Osteoblast (primary cell): ENCODE measurements around the gene CMTM8. TPM values are rescaled to one million over a fixed set of nuclear protein-coding genes. Genes with fewer than 3 reads are reported as not detected.

Source experiments
- DNase-seq: peaks from one replicate; pipeline ENCODE4 v3.0.0; 2011; ENCODE audit warnings: low spot score, mixed read lengths; ENCODE audit not compliant: insufficient read length; ENCODE audit errors: missing footprints
- H2AFZ ChIP-seq: 2 replicates; pipeline ENCODE4 v1.6.0; 2011; ENCODE audit warnings: mild to moderate bottlenecking, low read length
- H3K27ac ChIP-seq: 2 replicates; pipeline ENCODE4 v1.5.1; 2011; ENCODE audit warnings: mild to moderate bottlenecking, low read depth, low read length, moderate library complexity
- H3K27me3 ChIP-seq: 2 replicates; pipeline ENCODE4 v1.6.0; 2012; ENCODE audit warnings: mild to moderate bottlenecking, control low read depth, inconsistent platforms, low read length, moderate library complexity; ENCODE audit not compliant: insufficient read depth
- H3K36me3 ChIP-seq: 2 replicates; pipeline ENCODE4 v1.5.1; 2011; ENCODE audit warnings: mild to moderate bottlenecking, low read length, control low read depth, moderate library complexity; ENCODE audit not compliant: insufficient read depth
- H3K4me1 ChIP-seq: 2 replicates; pipeline ENCODE4 v1.5.1; 2011; ENCODE audit warnings: mild to moderate bottlenecking, low read length, control low read depth, moderate library complexity; ENCODE audit not compliant: insufficient read depth
- H3K4me2 ChIP-seq: 2 replicates; pipeline ENCODE4 v1.6.0; 2011; ENCODE audit warnings: mild to moderate bottlenecking, low read length; ENCODE audit not compliant: insufficient read depth
- H3K4me3 ChIP-seq: fragments of 200-600 bp; sonication (generic); 3 replicates; pipeline ENCODE4 v1.5.1; 2012; ENCODE audit warnings: mild to moderate bottlenecking, low read length, inconsistent platforms; ENCODE audit not compliant: insufficient read depth
- H3K79me2 ChIP-seq: 2 replicates; pipeline ENCODE4 v1.6.0; 2012; ENCODE audit warnings: mild to moderate bottlenecking, low read length, control low read depth, inconsistent platforms; ENCODE audit not compliant: insufficient read depth
- H3K9me3 ChIP-seq: 2 replicates; pipeline ENCODE4 v1.5.1; 2011; ENCODE audit warnings: low read depth, low read length, control low read depth
- H4K20me1 ChIP-seq: 2 replicates; pipeline ENCODE4 v1.6.0; 2012; ENCODE audit warnings: mild to moderate bottlenecking, low read length, control low read depth; ENCODE audit not compliant: insufficient read depth
- total RNA-seq: library from RNA; depleted of rRNA; stranded (reverse); fragments of >200 nt; gene quantifications from 2 replicates; pipeline ENCODE4 v1.2.3, GENCODE V29; 2012
- TF ChIP-seq, protein P1 (sequence below): IDR thresholded peaks from 2 replicates; pipeline ENCODE4 v1.5.1; 2011; ENCODE audit warnings: mild to moderate bottlenecking, low read depth, low read length, moderate library complexity; ENCODE audit errors: extremely low read depth

The CMTM8 gene
- total RNA-seq, 1 donor: 1.4 TPM

DNA sequence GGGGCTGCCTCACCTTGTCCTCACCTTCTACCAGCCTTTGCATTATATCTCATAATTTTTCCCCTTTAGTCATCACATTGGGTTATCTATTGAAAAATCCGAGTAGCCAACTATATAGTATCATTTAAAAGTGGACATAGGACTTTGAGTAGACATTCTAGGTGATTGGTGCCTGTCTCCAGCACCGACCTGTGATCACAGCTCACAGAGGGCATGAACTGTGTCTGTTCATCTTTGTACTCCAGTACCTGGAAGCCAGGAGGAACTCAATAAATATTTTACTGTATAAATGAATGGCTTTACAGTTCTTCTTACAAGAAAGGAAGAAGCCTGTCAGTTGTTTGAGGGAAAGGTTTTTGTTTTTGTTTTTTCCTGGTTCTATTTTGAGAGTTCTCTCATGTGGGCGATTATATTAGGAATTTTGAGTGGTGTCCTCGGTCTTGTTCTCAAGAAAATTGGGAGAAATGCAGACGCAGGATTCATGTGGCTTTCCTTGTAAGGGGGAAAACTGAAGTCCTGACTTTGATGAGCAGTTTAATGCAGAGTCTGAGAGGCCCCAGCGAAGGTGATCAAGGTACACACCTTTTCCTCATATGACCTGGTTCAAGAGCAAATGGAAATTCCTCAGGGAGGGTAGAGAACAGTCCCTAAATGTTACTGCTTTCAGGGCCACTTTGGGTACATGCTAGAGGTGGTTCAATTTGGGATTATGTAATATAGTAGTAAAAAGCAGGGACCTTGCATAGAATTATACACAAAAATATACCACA lies 46.1 kb downstream of the CMTM8 start:
- Histone ChIP-seq H4K20me1 (no peaks in the 10 kb centered on the region), H3K36me3 (no peaks in the 10 kb centered on the region), H3K27ac (no peak overlapping the region), H3K27me3 (no peaks in the 10 kb centered on the region), H3K4me1 (no peaks in the 10 kb centered on the region), H3K4me2 (no peak overlapping the region), H3K9me3 (no peaks in the 10 kb centered on the region), H2AFZ (no peak overlapping the region), H3K4me3 (no peak overlapping the region), H3K79me2 (no peaks in the 10 kb centered on the region)
- no peak for DNase-seq
- TF ChIP-seq, protein P1, sequence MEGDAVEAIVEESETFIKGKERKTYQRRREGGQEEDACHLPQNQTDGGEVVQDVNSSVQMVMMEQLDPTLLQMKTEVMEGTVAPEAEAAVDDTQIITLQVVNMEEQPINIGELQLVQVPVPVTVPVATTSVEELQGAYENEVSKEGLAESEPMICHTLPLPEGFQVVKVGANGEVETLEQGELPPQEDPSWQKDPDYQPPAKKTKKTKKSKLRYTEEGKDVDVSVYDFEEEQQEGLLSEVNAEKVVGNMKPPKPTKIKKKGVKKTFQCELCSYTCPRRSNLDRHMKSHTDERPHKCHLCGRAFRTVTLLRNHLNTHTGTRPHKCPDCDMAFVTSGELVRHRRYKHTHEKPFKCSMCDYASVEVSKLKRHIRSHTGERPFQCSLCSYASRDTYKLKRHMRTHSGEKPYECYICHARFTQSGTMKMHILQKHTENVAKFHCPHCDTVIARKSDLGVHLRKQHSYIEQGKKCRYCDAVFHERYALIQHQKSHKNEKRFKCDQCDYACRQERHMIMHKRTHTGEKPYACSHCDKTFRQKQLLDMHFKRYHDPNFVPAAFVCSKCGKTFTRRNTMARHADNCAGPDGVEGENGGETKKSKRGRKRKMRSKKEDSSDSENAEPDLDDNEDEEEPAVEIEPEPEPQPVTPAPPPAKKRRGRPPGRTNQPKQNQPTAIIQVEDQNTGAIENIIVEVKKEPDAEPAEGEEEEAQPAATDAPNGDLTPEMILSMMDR: no peak

- Histone ChIP-seq H2AFZ (no peak overlapping the region), H3K79me2 (no peaks in the 10 kb centered on the region), H3K27ac (no peak overlapping the region), H3K4me2 (no peak overlapping the region), H3K4me3 (no peak overlapping the region), H3K27me3 (no peaks in the 10 kb centered on the region), H3K4me1 (no peaks in the 10 kb centered on the region), H3K36me3 (no peaks in the 10 kb centered on the region), H4K20me1 (no peaks in the 10 kb centered on the region), H3K9me3 (no peaks in the 10 kb centered on the region)
- DNase-seq: no peak
- TF ChIP-seq, protein P1: no peak
Measured at GRCh38 chr3:32285891-32286290, 47.4 kb downstream of the CMTM8 start.

DNA sequence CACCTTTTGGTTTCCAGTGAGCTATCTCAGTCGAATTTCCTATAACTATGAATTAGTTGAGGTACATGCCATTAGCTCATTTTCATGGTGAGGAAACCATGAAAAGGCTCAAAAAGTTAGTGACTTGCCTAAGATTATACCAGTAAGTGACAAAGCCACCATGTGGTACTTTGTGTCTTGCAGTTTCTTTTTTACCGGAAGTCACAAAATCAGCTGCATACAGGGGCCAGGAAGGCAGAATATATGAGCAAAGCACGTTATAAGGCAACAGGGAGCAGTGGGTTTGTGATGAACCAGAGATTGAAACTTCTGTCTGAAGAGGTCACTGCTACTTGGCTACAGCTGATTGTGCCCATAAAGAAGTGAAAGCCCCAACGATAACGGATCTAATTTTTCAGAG lies 50.3 kb downstream of the CMTM8 start:
- Histone ChIP-seq H4K20me1 (no peaks in the 10 kb centered on the region), H3K36me3 (no peaks in the 10 kb centered on the region), H3K27me3 (no peaks in the 10 kb centered on the region), H3K4me2 (no peak overlapping the region), H3K79me2 (no peaks in the 10 kb centered on the region), H2AFZ (no peak overlapping the region), H3K9me3 (no peaks in the 10 kb centered on the region), H3K4me1 (no peaks in the 10 kb centered on the region), H3K4me3 (no peak overlapping the region), H3K27ac (no peak overlapping the region)
- peak; percentile 48 for DNase-seq
- TF ChIP-seq, protein P1: no peak

GRCh38 chr3:32290619-32291018 lies 52.1 kb downstream of the CMTM8 start:
- Histone ChIP-seq H3K36me3 (no peaks in the 10 kb centered on the region), H3K4me1 (no peaks in the 10 kb centered on the region), H3K79me2 (no peaks in the 10 kb centered on the region), H4K20me1 (no peaks in the 10 kb centered on the region), H3K27ac (no peak overlapping the region), H3K4me3 (no peak overlapping the region), H3K4me2 (no peak overlapping the region), H3K27me3 (no peaks in the 10 kb centered on the region), H3K9me3 (no peaks in the 10 kb centered on the region), H2AFZ (no peak overlapping the region)
- no peak for DNase-seq
- TF ChIP-seq, protein P1: no peak
